ENCODE data around the gene GSK3B.
"Not testable (repeated sequence)": the region's sequence is repeated elsewhere in the genome, so short reads cannot be mapped to it uniquely, and the experiment has no call there.

Gene GSK3B

DNA sequence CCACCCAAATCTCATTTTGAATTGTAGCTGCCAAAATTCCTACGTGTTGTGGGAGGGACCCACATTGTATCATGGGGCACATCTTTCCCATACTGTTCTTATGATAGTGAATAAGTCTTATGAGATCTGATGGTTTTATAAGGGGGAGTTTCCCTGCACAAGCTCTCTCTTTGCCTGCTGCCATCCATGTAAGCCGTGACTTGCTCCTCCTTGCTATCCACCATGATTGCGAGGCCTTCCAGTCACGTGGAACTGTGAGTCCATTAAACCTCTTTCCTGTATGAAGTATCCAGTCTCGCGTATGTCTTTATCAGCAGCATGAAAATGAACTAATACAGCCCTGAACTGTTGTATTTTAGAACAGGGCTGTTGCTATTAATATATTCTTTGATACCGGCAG, 40.6 kb downstream of the GSK3B start:
- not testable (repeated sequence) for DNase-seq (ENCODE audit: low spot score)

DNA sequence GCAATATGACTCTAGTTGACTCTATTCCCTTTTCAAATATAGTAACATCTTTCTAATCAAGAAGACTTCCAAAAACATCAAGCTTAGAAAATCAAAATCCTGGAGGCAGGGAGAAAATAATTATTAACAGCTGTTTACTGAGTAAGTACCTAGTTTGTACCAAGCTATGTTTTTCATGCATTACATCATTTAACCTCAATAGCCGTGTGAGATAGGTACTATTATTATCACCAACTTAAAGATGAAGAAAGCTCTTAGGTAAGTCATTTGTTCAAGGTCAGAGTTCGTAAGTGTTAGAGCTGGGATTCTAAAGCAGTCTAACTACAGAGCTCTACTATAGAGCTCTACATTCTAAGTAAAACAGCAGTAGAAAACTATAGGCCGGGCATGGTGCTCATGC, 41.6 kb downstream of the GSK3B start:
- DNase-seq (ENCODE audit: low spot score) = no peak

DNA sequence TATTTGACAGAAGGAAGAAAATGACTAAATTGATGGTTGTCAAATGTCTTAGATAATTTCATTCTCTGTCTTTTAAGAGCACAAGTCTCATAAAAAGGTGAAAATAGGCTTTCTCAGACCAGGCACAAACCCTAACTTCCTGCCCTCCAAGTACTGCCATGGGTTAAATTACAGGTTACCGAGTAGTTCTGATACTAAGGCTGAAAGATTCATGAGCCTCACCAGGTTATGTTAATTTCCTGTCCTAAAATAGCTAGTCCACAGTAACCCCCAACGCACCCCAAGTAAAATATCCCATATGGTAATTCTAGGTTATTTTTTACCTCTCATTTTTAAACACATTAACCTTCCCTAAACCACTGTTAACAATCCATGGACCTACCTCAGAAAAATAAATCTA, 42.0 kb downstream of the GSK3B start:
- DNase-seq (ENCODE audit: low spot score) = no peak

DNA sequence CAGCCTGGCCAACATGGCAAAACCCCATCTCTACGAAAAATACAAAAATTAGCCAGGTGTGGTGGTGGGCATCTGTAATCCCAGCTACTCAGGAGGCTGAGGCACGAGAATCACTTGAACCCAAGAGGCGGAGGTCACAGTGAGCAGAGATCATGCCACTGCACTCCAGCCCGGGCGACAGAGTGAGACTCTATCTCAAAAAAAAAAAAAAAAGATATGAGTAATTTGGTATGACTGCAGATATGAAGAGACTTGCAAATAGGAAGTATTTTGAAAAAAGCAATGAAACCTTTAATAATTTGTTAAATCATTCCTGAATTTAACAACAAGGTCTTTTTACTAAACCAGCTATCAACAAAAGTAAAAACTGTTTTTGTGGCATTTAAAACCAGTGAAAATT, 42.7 kb downstream of the GSK3B start:
- DNase-seq (ENCODE audit: low spot score) = not testable (repeated sequence)

DNA sequence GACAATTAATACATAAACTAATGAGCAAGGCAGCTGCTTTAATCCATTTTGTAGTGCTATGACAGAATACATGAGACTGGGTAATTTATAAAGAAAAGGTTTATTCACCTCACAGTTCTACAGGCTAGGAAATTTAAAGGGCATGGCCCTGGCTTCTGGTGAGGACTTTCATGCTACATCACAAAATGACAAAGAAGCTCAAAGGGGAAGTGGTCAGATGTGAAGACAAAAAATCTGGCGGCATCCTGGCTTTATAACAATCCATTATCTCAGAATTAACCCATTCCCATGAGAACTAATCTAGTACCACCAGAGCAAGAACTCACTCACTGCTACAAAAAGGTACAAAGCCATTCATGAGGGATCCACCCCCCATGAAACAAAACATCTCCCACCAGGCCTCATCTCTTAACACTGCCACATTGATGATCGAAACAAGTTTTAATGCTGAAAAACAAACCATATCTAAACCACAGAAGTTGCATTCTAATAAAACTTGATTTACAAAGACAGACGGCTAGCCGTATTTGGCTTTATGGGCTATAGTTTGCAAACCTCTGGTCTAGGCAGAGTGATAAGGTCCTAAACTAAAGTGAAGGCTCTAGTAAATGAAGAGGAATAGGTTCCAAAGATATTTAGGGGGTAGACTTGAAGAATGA, 44.2 kb downstream of the GSK3B start:
- DNase-seq (ENCODE audit: low spot score) = no peak

DNA sequence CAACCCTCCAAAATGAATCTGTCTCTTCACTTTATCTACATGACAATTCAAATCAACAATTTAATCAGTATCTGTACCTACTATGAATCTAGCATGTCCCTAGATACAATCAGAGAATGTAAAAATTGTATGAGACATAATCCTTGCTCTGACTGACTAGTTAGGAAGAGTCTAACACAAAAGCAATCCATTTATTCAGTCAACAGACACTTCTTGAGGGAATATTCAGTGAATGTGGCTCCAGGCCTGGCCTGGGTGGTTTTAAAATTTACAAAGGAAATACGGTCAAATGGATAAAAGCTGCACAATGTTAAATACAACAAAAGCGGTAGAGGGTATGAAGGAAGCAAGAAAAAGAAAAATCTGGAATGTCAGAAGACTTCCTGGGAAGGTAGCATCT, 45.2 kb downstream of the GSK3B start:
- no peak for DNase-seq (ENCODE audit: low spot score)

DNA sequence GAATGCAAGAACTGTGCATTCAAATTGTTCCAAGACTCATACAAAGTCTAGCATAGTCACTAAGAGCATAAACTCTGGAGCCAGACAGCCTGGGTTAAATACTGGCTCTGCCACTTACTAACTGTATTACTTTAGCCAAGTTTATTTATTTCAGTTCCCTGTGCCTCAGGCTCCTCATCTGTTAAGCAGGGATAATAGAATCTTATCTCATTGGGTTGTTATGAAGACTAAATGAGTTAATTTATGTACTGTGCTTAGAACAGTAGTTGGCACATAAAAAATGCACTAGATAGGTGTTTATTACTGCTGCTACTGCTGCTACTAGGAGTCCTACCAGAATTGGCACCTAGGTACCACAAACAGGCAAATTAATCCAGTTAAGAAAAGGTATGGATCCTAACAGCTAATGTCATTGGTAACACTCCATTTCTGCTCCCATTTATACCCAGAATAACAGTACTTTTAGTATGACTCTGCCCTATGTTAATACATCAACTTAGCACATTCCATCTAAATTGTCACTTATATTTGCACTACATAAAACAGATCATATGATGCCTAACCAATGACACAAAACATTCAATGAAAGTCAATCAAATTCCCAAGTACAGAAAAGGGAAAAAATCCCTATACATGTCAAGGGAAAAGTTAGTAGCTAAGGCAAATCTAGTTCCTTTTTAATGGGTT, 45.7 kb downstream of the GSK3B start:
- no peak for DNase-seq (ENCODE audit: low spot score)

DNA sequence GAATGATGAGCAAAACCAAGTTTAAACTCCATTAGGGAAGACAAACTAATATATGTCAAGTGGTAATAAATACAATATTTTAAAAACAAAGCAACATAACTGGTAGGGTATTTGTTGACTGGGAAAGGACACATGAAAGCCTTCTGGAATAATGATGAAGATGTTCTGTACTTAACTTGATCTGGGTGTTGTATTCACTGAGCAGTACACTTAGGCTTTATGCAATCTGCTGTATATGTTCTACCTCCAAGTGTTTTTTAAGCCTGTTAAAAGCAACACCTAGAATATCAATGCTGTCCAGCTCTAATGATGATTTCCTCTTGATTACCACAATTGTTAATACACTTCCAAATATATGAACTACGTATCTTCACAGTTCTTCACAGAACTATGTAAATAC, 46.6 kb downstream of the GSK3B start:
- no peak for DNase-seq (ENCODE audit: low spot score)

DNA sequence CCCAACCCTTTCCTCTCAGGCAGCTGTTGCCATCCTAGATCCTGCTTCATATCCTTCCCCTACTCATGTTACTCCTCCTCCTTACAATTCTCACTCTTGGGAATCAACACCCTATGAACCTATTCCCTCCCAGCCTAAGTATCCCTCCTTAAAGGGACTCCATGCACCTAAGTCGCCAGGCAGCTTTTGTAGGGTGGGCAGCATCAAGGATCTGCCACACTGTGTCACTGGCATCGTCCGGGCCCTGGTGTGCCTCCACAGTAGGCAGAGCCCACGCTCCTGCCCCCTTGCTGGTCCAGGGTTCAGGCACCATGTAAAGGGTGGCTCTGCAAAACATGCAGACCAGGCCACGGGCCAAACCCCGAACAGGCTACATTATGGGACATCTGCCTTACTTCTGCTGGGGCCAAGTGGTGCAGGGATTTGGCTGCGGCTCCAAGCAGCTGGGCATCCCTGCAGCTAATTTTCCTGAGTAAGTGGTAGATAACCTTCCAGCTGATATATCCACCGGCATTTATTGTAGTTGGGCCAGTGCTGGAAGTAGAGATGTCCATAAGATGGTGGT, 53.4 kb downstream of the GSK3B start:
- no peak for DNase-seq (ENCODE audit: low spot score)

DNA sequence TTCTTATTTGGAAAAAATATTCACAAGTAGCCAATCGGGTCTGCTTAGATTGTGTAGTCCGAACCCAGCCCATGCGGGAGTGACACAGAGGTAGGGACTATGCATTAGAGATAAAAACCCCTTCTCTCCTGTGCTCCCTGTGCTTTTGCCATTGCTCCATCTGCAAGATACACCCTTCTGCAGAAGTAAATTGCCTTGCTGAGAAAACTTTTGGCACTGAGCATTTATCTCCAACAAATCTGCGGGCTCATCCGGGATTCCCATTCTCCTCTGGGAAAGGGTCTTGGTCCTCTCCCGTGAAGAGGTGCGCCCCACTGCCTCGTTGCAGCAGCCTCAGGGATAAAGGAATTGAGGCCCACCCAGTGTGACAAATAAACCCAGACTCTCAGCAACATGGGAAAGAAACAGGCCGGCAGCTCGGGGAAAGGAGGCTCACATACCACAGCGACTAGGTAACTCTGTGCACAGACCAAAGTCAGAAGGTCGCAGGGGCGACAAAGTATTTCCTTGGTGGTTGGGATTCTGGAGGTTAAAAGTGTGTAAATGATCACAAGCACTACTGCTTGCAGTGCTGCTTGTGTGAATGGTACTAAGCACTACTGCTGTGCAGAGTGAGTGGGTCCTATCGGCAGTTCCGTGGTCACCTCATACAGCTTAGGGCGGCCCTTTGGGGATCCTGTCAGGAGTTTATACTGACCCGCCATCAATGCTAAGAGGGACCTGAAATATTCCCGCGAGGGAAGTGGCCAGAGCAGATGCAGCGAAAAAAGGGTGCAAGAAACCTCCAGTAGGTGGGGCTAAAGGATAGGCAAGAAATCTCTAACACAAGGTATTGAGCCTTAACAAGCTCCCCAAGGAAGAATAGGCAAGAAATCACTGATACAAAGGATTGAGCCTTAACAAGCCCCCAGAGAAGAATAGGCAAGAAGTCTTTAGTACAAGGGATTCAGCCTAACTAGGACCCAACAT, 54.3 kb downstream of the GSK3B start:
- no peak for DNase-seq (ENCODE audit: low spot score)

DNA sequence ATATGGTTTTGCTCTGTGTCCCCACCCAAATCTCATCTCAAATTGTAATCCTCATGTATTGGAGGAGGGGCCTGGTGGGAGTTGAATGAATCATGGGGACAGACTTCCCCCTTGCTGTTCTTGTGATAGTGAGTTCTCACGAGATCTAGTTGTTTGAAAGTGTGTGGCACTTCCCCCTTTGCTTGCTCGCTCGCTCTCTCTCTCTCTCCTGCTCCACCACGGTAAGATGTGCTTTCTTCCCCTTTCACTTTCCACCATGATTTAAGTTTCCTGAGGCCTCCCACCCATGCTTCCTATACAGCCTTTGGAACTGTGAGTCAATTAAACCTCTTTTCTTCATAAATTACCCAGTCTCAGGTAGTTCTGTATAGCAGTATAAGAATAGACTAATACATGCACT, 60.7 kb downstream of the GSK3B start:
- DNase-seq (ENCODE audit: low spot score) = no peak

DNA sequence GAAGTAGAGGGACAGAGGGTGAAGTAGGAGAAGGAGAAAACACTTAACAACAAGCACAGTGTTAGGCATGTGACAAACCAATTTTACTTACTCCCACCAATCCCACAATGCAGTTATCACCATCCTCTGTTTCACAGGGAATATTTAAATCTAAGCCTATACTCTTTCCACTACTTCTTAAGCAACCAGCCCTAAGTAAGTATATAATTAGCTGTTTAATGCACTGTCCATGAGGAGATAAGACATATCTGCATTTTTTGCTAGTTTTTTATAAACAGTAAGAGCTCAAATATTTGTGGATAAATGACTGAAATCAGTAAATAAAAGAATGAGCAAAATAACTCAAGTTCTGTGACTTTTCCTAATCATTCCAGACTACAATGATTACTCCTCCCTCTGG, 62.7 kb downstream of the GSK3B start:
- no peak for DNase-seq (ENCODE audit: low spot score)

DNA sequence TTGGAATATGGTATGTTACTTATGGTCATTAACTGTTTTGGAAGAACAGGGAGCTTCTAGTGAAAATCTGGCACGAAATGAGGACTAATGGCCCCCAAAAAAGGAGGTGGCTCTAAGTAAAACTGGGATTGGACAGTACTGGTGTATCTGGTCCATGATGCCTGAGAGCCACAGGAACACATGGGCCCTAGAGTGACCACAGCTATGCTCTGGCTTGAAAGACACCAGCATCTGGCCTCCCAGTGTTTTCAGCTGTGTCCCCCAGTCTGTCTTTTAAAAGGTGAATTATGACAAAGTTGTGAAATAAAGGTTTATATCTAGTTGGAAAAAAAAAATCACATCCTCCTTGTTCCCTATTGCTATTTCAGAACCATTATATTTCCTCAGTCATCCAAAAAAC, 64.5 kb downstream of the GSK3B start:
- no peak for DNase-seq (ENCODE audit: low spot score)

DNA sequence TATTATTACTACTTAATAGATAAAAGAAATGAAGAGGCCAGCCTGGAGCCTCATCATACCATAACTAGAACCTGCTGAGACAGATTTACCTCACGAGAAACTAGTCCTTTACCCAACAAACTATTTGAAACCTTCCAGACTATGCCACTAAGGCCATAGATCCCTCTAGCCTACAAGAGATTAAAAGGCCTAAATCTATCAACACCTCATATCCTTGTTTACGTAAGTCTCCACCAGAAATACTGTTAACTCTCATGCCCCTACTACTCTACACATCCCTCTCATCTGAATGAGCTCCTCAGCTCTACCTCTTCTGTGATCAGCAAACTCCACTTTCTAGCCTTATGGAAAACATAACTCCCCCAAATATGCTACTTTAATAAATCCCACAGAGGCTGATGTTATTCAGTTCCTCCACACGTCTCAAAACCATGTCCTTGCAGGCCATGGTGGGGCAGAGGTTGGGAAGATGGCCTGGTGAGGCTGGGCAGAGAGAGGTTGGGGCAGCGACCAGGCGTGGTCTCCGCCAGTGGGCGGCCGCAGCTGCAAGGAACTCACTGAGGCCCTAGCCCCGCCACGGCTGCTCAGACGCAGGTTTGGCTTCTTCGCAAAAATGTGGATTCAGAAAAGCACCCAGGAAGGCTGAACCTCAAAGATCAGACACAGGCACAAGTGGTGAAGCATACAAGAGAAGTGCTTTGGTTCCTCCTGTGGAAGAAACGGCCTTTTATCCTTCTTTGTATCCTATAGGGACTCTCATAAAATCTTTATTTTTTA, 65.8 kb downstream of the GSK3B start:
- no peak for DNase-seq (ENCODE audit: low spot score)

DNA sequence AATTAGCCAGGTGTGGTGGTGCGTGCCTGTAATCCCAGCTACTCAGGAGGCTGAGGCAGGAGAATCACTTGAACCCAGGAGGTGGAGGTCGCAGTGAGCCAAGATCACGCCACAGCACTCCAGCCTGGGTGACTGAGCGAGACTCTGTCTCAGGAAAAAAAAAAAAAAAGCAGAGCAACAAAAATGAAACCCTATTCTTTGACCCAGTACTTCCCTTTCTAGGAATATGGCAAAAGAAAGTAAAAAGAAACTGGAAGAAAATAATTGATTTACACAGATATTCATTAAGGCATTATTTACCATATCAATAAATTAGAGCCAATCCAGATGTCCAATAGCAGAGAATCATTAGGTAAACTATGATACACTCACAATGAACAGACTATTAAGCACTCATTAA, 67.0 kb downstream of the GSK3B start:
- DNase-seq (ENCODE audit: low spot score) = no peak

DNA sequence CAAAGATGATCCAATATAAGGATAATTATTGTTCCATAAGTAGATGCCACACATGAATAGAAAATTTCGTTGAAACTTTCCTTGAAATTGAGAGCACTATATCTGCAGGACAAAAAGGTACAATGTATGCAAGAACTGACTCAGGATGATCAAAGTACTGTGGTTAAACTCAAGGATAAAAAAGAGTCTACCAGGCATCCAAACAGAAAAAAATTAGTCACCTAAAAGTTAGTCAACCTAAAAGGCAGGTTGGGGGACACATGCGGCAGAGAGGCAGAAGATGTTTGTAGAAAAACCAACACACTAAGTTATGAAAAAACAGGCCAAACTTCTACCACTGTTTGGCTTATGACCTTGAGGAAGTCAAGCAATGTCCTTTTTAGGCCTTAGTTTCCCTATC, 68.7 kb downstream of the GSK3B start:
- no peak for DNase-seq (ENCODE audit: low spot score)

DNA sequence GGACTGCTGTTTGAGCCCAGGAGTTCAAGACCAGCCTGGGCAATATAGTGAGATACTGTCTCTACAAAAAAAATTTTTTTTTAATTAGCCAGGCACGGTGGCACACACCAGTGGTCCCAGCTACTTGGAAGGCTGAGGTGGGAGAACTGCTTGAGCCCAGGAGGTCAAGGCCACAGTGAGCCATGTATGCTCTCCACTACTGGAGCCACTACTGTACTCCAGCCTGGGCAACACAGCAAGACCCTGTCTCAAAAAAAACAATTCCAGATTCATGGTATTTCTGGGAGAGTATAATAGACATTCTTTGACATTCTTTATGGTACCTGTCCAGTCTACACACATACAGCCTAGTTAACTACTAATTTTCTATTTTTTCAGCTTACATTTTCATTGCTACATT, 70.1 kb downstream of the GSK3B start:
- DNase-seq (ENCODE audit: low spot score) = no peak

DNA sequence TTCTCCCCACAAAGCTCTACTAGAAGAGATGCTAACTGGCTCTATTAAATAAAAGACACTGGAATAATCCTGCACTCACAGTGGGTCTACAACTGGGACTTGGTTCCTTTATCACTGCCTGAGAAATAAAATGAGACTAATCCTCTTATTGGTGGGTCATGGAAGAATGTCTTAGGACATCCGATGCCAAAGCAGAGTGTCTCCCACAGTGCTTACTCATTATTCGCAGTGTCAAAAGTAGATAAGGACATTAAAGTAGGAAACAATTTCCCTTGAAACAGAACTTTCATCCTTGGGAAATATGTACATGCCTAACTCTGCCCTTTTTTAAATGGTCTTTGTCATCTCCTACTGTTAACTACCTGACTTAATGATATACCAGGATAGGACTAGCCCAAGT, 71.5 kb downstream of the GSK3B start:
- DNase-seq (ENCODE audit: low spot score) = no peak

DNA sequence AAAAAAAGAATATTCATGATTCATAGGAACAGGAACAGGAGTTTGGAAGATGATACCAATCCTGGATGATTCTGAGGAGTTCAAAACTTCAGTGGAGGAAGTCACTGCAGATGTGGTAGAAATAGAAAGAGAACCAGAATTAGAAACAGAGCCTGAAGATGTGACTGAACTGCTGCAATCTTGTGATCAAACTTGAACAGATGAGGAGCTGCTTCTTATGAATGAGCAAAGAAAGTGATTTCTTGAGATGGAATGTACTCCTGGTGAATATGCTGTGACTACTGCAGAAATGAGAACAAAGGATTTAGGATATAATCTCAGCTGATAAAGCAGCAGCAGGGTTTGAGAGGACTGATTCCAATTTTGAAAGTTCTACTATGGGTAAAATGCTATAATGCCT, 72.7 kb downstream of the GSK3B start:
- DNase-seq (ENCODE audit: low spot score) = no peak

DNA sequence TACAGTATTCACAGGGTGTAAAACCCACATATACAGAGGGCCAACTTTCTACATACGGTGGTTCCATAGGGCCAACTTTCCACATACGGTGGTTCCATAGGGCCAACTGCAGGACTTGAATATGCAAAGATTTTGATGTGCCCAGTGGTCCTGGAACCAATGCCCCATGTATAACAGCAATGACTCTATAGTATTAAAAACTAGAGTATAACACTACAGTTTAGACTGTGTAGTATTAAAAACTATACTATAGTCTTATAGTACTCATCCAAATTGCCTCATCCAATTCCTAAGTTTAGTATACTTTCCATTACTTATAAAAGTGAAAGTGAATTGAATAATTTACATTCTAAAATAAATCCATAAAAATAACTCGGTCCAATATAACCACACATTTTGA, 75.9 kb downstream of the GSK3B start:
- DNase-seq (ENCODE audit: low spot score) = no peak

DNA sequence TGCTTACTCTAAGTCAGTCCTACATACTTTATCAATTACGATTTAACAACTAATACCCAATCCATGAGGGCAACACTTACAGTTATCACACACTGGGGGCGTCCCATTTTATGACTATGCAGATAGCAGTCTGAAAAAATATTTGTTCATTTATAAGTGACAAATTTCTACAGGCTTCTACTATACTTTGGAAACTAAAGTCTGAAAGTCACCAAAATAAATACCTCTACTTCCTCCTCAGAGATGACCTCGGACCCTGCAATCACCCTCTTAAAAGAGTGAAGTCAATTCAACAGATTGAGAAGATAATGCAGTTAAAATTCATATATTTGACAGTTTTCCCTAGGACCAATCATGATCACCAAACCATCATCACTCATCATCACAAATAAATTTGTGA, 76.6 kb downstream of the GSK3B start:
- DNase-seq (ENCODE audit: low spot score) = no peak

DNA sequence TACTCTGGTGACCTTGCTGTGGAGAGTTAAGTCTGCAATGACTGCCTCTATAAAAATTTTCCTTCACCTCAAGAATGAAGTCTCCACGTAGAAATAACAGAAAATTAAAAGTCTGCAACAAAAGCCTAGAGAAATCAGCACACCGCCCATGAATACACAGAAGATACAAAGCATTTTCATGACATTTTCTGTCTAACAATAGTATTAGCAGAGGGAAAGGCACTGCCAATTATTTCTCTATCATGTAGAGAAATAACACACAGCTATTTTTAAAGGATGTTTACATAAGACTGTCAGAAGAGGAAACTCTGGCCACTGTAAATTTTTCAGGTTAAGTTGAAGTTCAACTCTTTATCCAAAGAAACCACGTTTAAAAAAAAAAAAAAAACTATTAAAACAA, 80.8 kb downstream of the GSK3B start:
- DNase-seq (ENCODE audit: low spot score) = no peak

Measured in kidney capillary endothelial cell (primary cell).